IMR-90 (cell line): ENCODE data around the gene CAPNS2. TPM values are rescaled to one million over a fixed set of nuclear protein-coding genes. Genes with fewer than 3 reads are reported as not detected.

Experiments
- ATAC-seq: fragments of 200-7000 bp; cut with Tn5 transposase; 2 replicates; pipeline ENCODE4 v1.9.1; 2020; ENCODE audit warnings: low read depth, mild to moderate bottlenecking, moderate library complexity
- BruUV-seq: library from RNA; stranded (reverse); fragments of 400-500 nt; replicated peaks from 2 replicates; lab custom pipeline; 2021; lab: Mats Ljungman, UMichigan
- CTCF ChIA-PET: fragments of 300-600 bp; formaldehyde crosslinking; extraction: SDS; loops from one replicate; lab custom pipeline; 2021; ENCODE audit warnings: antibody characterized with exemption; lab: Yijun Ruan, JAX
- POLR2A ChIA-PET: fragments of 300-600 bp; sonication (Branson Sonifier 250); formaldehyde crosslinking; loops from one replicate; lab custom pipeline; 2022; ENCODE audit warnings: antibody characterized with exemption; ENCODE audit not compliant: unreplicated experiment; lab: Charles Lee
- DNase-seq: peaks from one replicate; pipeline ENCODE4 v3.0.0; 2013
- H2AFZ ChIP-seq: replicated peaks from 2 replicates; pipeline ENCODE3; 2013; ENCODE audit warnings: low read length, mild to moderate bottlenecking; ENCODE audit not compliant: poor library complexity
- H2AK5ac ChIP-seq: 2 replicates; pipeline ENCODE4 v1.6.1; 2013; ENCODE audit warnings: low read depth, low read length, inconsistent platforms
- H2AK9ac ChIP-seq: replicated peaks from 2 replicates; pipeline ENCODE3; 2013; ENCODE audit warnings: mild to moderate bottlenecking, low read depth, low read length, moderate library complexity; ENCODE audit not compliant: poor library complexity
- H2BK120ac ChIP-seq: 2 replicates; pipeline ENCODE4 v1.6.1; 2013; ENCODE audit warnings: low read depth, low read length, inconsistent platforms
- H2BK15ac ChIP-seq: 3 replicates; pipeline ENCODE4 v1.6.1; 2013; ENCODE audit warnings: low read depth, low read length, inconsistent platforms
- H2BK20ac ChIP-seq: 2 replicates; pipeline ENCODE4 v1.6.1; 2013; ENCODE audit warnings: low read depth, mild to moderate bottlenecking, inconsistent platforms, low read length, moderate library complexity
- H2BK5ac ChIP-seq: 2 replicates; pipeline ENCODE4 v1.6.1; 2013; ENCODE audit warnings: mild to moderate bottlenecking, low read depth, low read length, inconsistent platforms; ENCODE audit not compliant: poor library complexity, severe bottlenecking
- H3K14ac ChIP-seq: replicated peaks from 2 replicates; pipeline ENCODE4 v1.6.1; 2013; ENCODE audit warnings: low read depth, low read length, inconsistent platforms
- H3K18ac ChIP-seq: 2 replicates; pipeline ENCODE4 v1.6.1; 2013; ENCODE audit warnings: low read depth, low read length, control low read depth
- H3K23ac ChIP-seq: 2 replicates; pipeline ENCODE4 v1.6.1; 2013; ENCODE audit warnings: low read depth, low read length, inconsistent platforms
- H3K27ac ChIP-seq: 2 replicates; pipeline ENCODE4 v1.5.1; 2013; ENCODE audit warnings: mild to moderate bottlenecking, control low read depth, low read length; ENCODE audit not compliant: insufficient read depth
- H3K27me3 ChIP-seq: 2 replicates; pipeline ENCODE4 v1.6.1; 2013; ENCODE audit warnings: low read length; ENCODE audit not compliant: control insufficient read depth, insufficient read depth
- H3K36me3 ChIP-seq: 2 replicates; pipeline ENCODE4 v1.6.1; 2013; ENCODE audit warnings: low read length, mixed read lengths; ENCODE audit not compliant: control insufficient read depth, insufficient read depth
- H3K4ac ChIP-seq: 2 replicates; pipeline ENCODE4 v1.6.1; 2013; ENCODE audit warnings: low read depth, low read length, inconsistent platforms
- H3K4me1 ChIP-seq: 2 replicates; pipeline ENCODE4 v1.6.1; 2013; ENCODE audit warnings: low read length, mixed read lengths; ENCODE audit not compliant: control insufficient read depth, insufficient read depth
- H3K4me2 ChIP-seq: 2 replicates; pipeline ENCODE4 v1.6.1; 2013; ENCODE audit warnings: low read depth, mild to moderate bottlenecking, control low read depth, low read length, moderate library complexity
- H3K4me3 ChIP-seq: 2 replicates; pipeline ENCODE4 v1.5.1; 2013; ENCODE audit warnings: low read depth, mild to moderate bottlenecking, control low read depth, low read length, moderate library complexity; ENCODE audit not compliant: insufficient read depth
- H3K56ac ChIP-seq: 2 replicates; pipeline ENCODE4 v1.6.1; 2013; ENCODE audit warnings: low read length, inconsistent platforms; ENCODE audit not compliant: insufficient read depth; ENCODE audit errors: extremely low read depth
- H3K79me1 ChIP-seq, 2 experiments: 2 replicates each; pipeline ENCODE4 v1.6.1; 2013; ENCODE audit warnings: low read length in 2 of 2, inconsistent platforms in 1 of 2, low read depth in 1 of 2
- H3K9ac ChIP-seq: 2 replicates; pipeline ENCODE4 v1.6.1; 2013; ENCODE audit warnings: low read depth, low read length, control low read depth
- H3K9me1 ChIP-seq: 2 replicates; pipeline ENCODE4 v1.6.1; 2013; ENCODE audit warnings: low read length, inconsistent platforms; ENCODE audit not compliant: insufficient read depth
- H3K9me3 ChIP-seq: 2 replicates; pipeline ENCODE4 v1.6.1; 2013; ENCODE audit warnings: low read length; ENCODE audit not compliant: control insufficient read depth, insufficient read depth
- H4K20me1 ChIP-seq: 2 replicates; pipeline ENCODE4 v1.6.1; 2013; ENCODE audit warnings: low read length, inconsistent platforms; ENCODE audit not compliant: insufficient read depth
- H4K5ac ChIP-seq: 2 replicates; pipeline ENCODE4 v1.6.1; 2013; ENCODE audit warnings: mild to moderate bottlenecking, low read depth, low read length, control low read depth
- H4K8ac ChIP-seq, 2 experiments: 2 replicates each; pipeline ENCODE4 v1.6.1; 2013; ENCODE audit warnings: low read depth in 2 of 2, low read length in 2 of 2, control low read depth in 1 of 2, inconsistent platforms in 1 of 2
- H4K91ac ChIP-seq: 2 replicates; pipeline ENCODE4 v1.6.1; 2013; ENCODE audit warnings: low read depth, low read length, inconsistent platforms; ENCODE audit not compliant: insufficient read depth
- ELK1 ChIP-seq: fragments of 150-350 bp; IDR thresholded peaks from 2 replicates; pipeline ENCODE4 v1.6.1; 2016; ENCODE audit warnings: low read depth, mild to moderate bottlenecking, low read length, moderate library complexity, borderline replicate concordance
- MAFK ChIP-seq: IDR thresholded peaks from 2 replicates; pipeline ENCODE4 v1.6.1; 2012; ENCODE audit warnings: low read depth, low read length, improper control_type of control experiment
- WGBS, 2 experiments: methylation state at CpG; one replicate each; pipeline versions ENCODE4 v1.1.5 to v1.1.7; 2013; ENCODE audit warnings: missing lambda C conversion rate in 2 of 2; ENCODE audit not compliant: insufficient read length in 1 of 2; ENCODE audit errors: extremely low coverage in 2 of 2; 5-methylcytosine and 5-hydroxymethylcytosine counted together
- dilution Hi-C: fragments of 300-500 bp; cut with HindIII; formaldehyde crosslinking; loops from one replicate; pipeline ENCODE4 v1.14.3; 2018; ENCODE audit warnings: low sequenced_read_pairs; ENCODE audit not compliant: unreplicated experiment
- in situ Hi-C: fragments of 300-500 bp; cut with MboI; formaldehyde crosslinking; loops from 3 replicates; pipeline ENCODE4 v1.14.3; 2019; ENCODE audit warnings: low sequenced_read_pairs, inconsistent platforms, mixed read lengths
- intact Hi-C: fragments of 100-400 bp; cut with micrococcal nuclease; formaldehyde crosslinking; loops from 2 replicates; pipeline ENCODE4 v1.10.0; 2022
- polyA plus RNA-seq, 3 experiments: library from polyadenylated mRNA; depleted of rRNA; stranded (reverse); fragments of >200 nt; gene quantifications; 2 replicates each; pipeline ENCODE4 v1.2.3, GENCODE V29; 2012; ENCODE audit warnings: low replicate concordance in 1 of 3
- total RNA-seq: library from RNA; depleted of rRNA; stranded (reverse); fragments of >200 nt; gene quantifications from 2 replicates; pipeline ENCODE4 v1.2.3, GENCODE V29; 2012
- TF ChIP-seq, protein P1 (sequence below): fragments of 150-350 bp; IDR thresholded peaks from 2 replicates; pipeline ENCODE4 v1.6.1; 2017; ENCODE audit warnings: mild to moderate bottlenecking, antibody characterized with exemption, low read length, low read depth

CAPNS2 gene
- total and polyA plus RNA-seq, 2 of the 4 experiments (the other 2 are of a cell fraction) = 0.09 to 0.72 TPM

GRCh38 chr16:55539488-55539887, 27.0 kb upstream of the CAPNS2 start:
- Histone ChIP-seq H3K27me3 (no peaks in the 10 kb centered on the region), H2AK5ac (no peak overlapping the region), H2AFZ (no peak overlapping the region), H3K56ac (no peak overlapping the region), H3K9me1 (peaks cover 6% of the 10 kb centered on the region), H4K20me1 (no peaks in the 10 kb centered on the region), H3K4ac (0 out of 2 replicates have a peak overlapping the region, but pooled peaks have one; percentile 10), H2BK15ac (no peak overlapping the region), H3K9me3 (no peaks in the 10 kb centered on the region), H3K4me2 (no peak overlapping the region), H2BK20ac (no peak overlapping the region), H3K9ac (no peak overlapping the region), H3K4me1 (peaks cover 6% of the 10 kb centered on the region), H4K5ac (no peak overlapping the region), H3K79me1 (no peaks in the 10 kb centered on the region; a peak in 1 of 4 replicates), H3K14ac (no peak overlapping the region), H3K18ac (no peak overlapping the region), H2AK9ac (no peak overlapping the region), H3K27ac (no peak overlapping the region), H3K36me3 (no peaks in the 10 kb centered on the region), H4K8ac (0 out of 4 replicates have a peak overlapping the region, but pooled peaks of 1 of the 2 experiments have one; percentile 1), H4K91ac (no peak overlapping the region), H2BK5ac (no peak overlapping the region), H2BK120ac (0 out of 2 replicates have a peak overlapping the region, but pooled peaks have one; percentile 25), H3K4me3 (no peak overlapping the region), H3K23ac (no peak overlapping the region)
- ChIA-PET CTCF (interaction anchor here (0.7 to 1.6 kb wide), 2 partner anchors 75 to 1601 kb away, joined by 4 to 7 read pairs; no protein-coding TSS in a partner anchor), POLR2A (no interaction called here)
- in situ Hi-C loops (no loop called here), dilution Hi-C loops (no loop called here), intact Hi-C loops (no loop called here)
- ATAC-seq (no peak), DNase-seq (no peak)
- TF ChIP-seq MAFK = no peak
- TF ChIP-seq ELK1 = no peak
- TF ChIP-seq, protein P1, sequence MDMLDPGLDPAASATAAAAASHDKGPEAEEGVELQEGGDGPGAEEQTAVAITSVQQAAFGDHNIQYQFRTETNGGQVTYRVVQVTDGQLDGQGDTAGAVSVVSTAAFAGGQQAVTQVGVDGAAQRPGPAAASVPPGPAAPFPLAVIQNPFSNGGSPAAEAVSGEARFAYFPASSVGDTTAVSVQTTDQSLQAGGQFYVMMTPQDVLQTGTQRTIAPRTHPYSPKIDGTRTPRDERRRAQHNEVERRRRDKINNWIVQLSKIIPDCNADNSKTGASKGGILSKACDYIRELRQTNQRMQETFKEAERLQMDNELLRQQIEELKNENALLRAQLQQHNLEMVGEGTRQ = no peak
- WGBS, 2 experiments = no CpG with 5 or more reads among the region's 1 CpG
- BruUV-seq = no TSS peak
